GM20431 (cell line): ENCODE measurements around the gene PDE4D.

ENCODE experiments used
- in situ Hi-C: fragments of 300-500 bp; cut with MseI, MboI; formaldehyde crosslinking; loops from one replicate; pipeline ENCODE4 v1.15.0; 2020; ENCODE audit warnings: low sequenced_read_pairs; ENCODE audit not compliant: unreplicated experiment

Gene PDE4D

GRCh38 chr5:59296317-59297264, 596.9 kb downstream of the PDE4D start:
- in situ Hi-C loops, result no loop called here

DNA sequence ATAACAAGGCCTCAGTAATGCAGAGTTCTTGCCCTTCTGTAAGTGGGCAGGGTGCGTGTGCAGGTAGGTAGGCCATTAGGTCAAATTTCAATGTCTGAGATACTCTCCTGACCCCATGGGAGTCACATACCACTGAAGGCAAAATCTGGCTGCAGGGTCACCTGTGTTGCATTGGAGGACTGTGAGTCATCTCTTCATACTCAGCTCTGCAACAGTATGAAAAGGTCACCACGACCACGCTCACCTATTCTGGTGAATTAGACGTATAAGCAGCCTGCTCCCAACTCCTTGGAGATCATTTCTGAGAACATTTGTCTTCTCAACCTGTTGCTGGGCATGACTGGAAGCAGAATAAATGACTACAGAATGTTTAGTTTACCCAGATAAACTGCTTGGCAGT, 599.8 kb downstream of the PDE4D start:
- in situ Hi-C loops, result no loop called here

DNA sequence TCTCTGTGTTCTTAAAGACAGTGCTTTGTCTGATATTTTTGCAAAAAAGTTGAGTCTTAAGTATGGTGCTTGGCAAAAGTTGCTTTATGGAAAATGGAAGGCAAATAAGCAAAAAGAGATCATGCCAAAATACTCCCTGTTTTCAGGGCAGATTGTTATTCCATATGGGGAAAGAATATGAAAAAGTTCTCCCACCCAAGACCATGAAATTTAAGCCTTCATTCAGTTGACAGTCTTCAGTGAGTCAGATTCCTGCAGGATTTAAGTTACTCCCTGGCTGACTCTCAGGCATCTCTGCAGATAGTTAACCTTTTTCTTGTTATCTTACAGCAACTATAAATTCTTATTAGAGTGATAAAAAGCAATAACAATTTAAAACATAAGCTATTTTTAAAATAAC, 601.6 kb downstream of the PDE4D start:
- in situ Hi-C loops, result no loop called here

GRCh38 chr5:59287884-59288283, 605.6 kb downstream of the PDE4D start:
- in situ Hi-C loops, result no loop called here

- in situ Hi-C loops, result no loop called here
These were observed 606.2 kb downstream of the PDE4D start for GRCh38 chr5:59287361-59287760.

DNA sequence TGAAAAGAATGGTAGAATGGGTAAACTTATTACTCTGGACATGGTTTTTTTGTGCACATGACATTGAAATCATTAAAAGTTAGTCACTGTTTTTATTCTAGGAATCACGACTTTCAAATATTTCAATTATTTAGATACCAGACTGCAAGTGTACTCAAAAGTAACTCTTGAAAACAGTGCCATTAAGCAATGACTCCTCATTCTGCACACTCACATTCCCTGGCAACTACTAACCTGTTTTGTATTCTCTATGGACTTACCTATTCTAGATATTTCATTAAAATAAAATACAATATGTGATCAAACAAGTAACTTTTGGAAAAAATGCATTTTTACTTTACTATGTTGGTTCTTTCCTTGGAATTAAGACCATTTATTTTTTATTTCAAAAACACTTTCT, 607.0 kb downstream of the PDE4D start:
- in situ Hi-C loops, result no loop called here

DNA sequence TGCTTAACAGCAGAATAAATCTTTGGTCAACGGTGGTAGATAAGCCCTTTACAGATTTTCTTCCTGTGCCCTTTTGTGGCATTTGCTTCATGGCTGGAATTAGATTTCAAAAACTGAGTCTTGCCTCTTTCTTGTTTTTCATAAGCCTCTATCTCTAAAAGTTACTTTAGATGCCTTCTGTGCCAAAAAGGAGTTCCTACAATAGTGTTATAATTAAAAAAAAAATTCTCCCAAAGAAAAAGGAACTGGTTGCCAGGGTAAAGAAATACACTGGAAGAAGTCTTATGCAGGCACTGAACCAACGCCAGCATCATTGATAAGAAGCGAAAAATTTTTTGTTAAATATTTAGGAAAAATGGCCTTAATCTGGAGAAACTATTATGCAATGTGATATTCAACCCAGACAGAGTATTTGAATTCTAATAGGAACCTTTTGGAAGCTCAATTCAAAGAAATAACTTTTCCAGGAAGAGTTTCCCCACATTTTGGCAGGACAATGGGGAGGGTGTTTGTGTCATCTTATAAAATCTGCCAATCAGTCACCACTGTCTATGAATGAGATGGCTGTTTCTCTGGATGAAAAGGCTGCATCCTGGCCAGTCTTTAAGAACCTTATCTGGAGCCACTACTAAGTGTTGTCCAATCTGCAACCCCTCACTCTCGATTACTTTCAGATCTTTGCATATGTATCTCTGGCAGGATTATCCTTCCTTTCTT, 608.1 kb downstream of the PDE4D start:
- in situ Hi-C loops, result no loop called here

DNA sequence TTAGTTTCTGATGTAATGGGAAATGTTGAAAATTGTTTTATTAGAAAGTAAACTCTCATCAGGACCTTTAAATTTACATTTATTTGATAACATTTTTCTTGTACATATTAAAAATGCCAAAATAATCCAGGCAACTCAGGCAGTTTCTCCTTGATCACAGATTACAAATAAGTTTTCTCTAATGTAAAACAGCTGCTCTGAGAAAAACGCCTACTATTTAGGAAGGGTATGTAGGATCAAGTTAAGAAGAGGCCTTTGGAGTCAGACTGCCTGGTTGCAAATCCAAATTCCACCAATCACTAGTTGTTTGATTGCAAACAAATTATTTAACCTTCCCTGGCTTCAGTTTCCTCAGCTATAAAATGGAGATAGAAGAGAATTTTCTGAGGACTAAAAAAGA, 610.8 kb downstream of the PDE4D start:
- in situ Hi-C loops, result no loop called here

GRCh38 chr5:59279979-59280378, 613.5 kb downstream of the PDE4D start:
- in situ Hi-C loops, result no loop called here

DNA sequence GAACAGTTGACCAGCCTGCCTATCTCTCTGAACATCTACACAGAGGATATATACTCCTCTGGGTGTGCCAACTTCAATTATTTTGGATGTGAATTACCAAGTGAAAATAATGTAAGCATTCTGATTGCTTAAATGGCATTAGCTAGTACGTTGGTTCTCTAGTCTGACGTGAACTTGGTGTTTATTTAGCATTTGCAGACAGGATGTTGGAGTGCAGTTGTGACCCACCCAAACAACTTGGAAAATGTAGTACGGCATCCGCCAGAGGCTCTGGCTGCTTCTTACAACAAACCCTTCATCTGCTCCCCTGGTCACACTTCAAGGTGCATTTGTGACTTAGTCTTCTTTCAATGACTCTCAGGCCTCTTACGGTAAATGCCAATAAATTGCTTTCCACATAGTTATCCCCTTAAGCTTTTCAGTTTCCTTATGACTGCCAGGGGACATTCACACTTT, 616.6 kb downstream of the PDE4D start:
- in situ Hi-C loops, result no loop called here

DNA sequence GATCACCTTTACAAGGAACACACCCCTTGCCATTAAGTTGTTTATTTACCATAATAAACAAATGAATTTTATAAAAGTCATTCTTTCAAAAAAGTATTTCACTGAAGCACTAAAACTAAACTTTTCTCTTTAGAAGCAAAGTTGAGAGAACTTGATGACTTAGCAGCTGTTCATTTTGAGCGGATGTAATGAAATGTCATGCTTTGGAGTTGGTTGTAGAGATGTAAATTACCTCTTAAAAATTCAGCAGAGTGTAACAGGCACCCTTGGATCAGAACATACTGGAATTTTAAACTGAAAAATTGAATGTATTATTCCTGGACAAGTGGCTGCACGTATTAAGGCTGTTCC, 617.2 kb downstream of the PDE4D start:
- in situ Hi-C loops, result no loop called here

DNA sequence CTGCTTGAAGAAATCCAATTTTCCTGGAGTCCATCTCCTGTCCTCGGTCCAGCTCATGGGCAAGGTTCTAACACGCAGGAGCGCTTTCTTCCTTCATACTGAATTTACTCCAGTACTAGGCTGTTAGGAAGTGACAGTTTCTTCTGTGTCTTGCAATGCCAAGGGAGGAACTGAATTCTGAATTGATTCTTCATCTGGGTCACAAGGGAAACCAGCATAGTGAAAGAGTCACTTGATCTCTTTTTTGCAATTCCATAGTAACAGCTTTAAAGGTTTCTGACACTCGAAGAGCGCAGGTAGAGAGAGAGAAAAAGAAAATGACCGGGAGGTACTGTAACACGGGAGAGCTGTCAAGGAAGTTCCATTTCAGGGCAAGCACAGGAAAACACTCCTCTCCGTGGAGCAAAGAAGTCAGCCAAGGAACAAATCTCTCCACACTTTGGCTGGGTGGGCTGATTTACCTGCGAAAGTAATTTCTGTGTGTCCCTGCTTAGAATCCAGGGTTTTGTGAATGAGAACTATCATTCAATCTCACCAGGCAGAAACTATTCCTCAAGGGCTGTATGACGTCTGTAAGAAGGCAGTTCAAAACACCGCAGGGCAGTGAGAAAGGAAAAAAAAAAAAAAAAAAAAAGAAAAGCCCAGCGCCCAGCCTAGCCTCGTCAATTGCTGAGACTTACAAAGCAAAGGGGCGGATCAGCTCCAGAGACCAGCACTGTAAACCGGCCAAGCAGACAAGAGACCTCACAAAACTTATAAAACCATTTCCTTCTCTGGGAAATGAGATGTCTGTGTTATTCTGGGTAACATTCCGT, 617.8 kb downstream of the PDE4D start:
- in situ Hi-C loops, result no loop called here

- in situ Hi-C loops, result no loop called here
These were observed 618.4 kb downstream of the PDE4D start for GRCh38 chr5:59275170-59275509.

DNA sequence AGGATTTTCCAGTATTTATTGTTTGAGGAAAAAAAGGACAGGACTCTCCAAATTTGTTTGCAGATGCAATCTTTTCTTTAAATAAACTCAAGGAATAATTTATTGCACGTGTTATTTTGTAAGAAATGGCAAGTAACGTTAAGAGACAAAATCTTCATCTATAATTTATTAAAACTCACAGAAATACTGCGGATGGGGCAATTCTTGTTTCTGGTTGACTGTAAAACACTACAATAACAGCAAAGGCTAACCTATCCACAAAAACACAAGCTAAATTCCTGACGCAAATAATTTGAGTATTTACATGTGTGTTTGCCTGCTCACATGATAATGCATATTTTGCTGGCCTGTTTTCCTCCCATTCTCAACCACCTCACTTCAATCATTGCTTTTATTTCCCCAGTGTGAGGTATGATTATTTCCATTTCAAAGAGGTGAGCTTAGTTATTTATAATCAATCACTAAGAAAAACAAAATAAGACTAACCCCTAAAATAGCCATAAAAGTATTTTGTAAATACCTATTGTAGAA, 619.4 kb downstream of the PDE4D start:
- in situ Hi-C loops, result no loop called here

GRCh38 chr5:59272809-59273427, 620.6 kb downstream of the PDE4D start:
- in situ Hi-C loops, result no loop called here

DNA sequence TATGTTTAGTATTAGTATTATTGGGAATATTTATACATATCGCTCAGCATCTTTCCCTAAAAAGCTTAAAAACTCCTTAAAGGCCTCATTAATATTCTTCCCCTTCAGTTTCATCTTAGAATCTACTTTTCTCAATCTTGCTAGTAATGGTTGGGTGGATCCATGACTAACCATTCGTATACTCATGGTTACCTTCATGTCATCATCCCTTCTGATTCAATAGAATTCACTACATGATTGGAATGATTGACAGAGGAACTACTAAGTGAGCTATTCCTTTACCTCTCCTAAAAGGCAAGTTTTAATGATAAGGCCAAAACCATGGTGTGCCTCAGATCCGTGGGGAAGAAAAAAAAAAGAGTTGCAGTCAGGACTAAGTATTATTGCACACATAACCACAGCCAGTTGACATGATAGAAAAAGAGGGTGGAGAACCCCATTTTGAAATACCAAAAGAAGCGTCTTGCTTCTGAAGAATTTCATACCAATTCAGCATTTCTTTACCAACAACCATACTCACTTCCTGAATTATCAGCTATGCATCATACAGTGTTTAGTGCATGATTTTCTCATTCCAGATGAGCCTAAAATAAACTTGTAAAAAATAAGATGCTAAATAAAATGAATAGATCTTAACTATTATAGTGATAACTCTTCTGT, 624.6 kb downstream of the PDE4D start:
- in situ Hi-C loops, result no loop called here

DNA sequence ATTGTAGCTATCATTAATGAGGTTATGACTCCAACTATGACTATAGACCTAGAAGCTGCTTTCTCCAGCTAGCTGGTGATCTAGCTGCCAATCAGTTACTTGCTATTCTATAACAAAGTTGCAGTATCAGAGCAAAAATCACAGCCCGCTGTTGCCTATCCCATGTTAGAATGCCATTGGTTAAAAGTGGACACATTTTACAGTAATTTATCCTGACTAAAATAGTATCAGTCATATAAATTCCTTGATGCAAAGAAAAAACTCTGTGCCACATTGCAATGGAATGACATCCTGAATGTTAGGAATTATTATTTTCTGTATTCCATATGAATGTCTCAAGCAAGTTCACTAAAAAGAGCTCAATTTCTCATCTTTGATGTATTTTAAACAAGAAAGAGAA, 626.5 kb downstream of the PDE4D start:
- in situ Hi-C loops, result no loop called here

GRCh38 chr5:59266410-59266809, 627.1 kb downstream of the PDE4D start:
- in situ Hi-C loops, result no loop called here

DNA sequence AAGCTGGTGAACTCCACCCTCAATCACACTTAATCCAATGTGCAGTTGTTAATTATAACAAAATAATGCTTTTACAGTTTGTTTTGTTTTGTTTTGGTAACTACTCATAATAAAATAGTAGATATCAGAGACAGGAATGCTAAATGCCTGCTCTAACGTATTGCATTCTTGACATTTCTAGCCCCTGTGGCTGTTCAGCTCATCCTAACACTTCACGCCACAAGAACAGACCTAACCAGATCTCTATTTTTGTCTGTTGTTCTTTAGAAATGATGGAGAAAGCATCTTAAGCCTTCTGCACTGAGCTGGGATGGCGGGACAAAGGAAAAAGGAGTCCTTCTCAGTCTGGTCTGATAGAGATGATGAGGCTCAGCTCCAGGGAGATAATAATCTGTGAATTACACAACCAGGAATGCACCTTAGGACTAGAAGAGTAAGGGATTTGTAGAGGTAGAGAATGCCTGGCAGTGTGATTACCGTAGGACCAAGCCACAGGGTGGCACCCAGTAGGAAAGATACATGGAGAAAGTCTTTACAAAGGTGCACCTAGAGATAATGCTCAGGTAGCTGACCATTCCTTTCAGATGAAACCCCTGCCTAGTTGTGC, 628.8 kb downstream of the PDE4D start:
- in situ Hi-C loops, result no loop called here
